ENCODE results near the gene VHLL. TPM values are rescaled to one million over a fixed set of nuclear protein-coding genes. Genes with fewer than 3 reads are reported as not detected.

VHLL gene
- total and polyA plus RNA-seq, 2 of the 13 experiments (the other 11 are each of a cell fraction or from before 2014, with no cell fraction given) = 0.24 TPM; not detected in 1

DNA sequence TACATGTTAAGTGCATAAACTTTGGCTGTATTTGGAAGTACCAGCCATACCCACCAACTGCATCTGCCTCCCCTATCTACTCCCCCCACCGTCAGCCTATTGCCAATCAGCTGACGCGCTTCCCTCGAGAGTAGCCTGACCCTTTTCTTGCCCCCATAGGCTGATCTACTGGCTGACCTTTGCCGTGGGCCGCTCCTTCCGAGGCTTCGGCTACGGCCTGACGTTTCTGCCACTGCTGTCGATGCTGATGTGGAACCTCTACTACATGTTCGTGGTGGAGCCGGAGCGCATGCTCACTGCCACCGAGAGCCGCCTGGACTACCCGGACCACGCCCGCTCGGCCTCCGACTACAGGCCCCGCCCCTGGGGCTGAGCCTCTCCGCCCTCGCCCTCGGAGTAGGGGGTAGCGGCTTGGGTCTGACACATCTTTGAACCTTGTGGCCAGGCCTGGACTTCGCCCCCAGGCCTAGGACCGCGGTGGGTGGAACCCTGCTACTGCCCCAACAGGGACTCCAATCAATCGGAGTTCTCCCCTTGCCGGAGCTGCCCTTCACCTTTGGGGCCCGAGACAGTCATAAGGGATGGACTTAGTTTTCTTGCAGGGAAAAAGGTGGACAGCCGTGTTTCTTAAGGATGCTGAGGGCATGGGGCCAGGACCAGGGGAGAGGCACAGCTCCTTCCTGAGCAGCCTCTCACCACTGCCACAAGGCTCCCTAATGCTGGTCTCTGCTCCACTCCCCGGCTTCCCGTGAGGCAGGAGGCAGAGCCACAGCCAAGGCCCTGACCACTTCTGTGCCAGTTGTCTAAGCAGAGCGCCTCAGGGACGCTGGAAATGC lies 7.7 kb downstream of the VHLL start (continued):
- 0 out of 2 replicates have a peak, but pooled peaks have one; percentile 40 for TF ChIP-seq ZMYM2 (CRISPR knock-in tag; IDR thresholded peaks at IDR 0.05)
- TF ChIP-seq, protein P1, sequence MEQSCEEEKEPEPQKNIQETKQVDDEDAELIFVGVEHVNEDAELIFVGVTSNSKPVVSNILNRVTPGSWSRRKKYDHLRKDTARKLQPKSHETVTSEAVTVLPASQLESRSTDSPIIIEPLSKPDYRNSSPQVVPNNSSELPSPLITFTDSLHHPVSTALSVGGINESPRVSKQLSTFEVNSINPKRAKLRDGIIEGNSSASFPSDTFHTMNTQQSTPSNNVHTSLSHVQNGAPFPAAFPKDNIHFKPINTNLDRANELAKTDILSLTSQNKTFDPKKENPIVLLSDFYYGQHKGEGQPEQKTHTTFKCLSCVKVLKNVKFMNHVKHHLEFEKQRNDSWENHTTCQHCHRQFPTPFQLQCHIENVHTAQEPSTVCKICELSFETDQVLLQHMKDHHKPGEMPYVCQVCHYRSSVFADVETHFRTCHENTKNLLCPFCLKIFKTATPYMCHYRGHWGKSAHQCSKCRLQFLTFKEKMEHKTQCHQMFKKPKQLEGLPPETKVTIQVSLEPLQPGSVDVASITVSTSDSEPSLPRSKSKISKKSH (CRISPR knock-in tag; IDR thresholded peaks at IDR 0.05; ENCODE audit: borderline replicate concordance) = peak; percentile 63; the same call in 1 of the 2 replicates
- TF ChIP-seq ZNF746 (CRISPR knock-in tag; IDR thresholded peaks at IDR 0.05) = 0 out of 2 replicates have a peak, but pooled peaks have one; percentile 59
- TF ChIP-seq ASH2L (IDR thresholded peaks at IDR 0.05; ENCODE audit: insufficient read length, low read depth, low read length) = peak; percentile 81
- TF ChIP-seq ZMYM3 (CRISPR knock-in tag; IDR thresholded peaks at IDR 0.05) = peak; percentile 59; the same call in 1 of the 2 replicates
- no peak for TF ChIP-seq HINFP (CRISPR knock-in tag; IDR thresholded peaks at IDR 0.05; ENCODE audit: low read depth)
- no peak for TF ChIP-seq HOXA7 (CRISPR knock-in tag; IDR thresholded peaks at IDR 0.05)
- 0 out of 2 replicates have a peak, but pooled peaks have one; percentile 65 for TF ChIP-seq ZBTB43 (CRISPR knock-in tag; conservative IDR thresholded peaks at IDR 0.05)
- peak; percentile 67 for TF ChIP-seq HDAC2 (CRISPR knock-in tag; IDR thresholded peaks at IDR 0.05)
- TF ChIP-seq HNF4G (IDR thresholded peaks at IDR 0.05; ENCODE audit: borderline replicate concordance, low read depth, low read length) = peak; percentile 95
- TF ChIP-seq HNF4G (CRISPR knock-in tag; IDR thresholded peaks at IDR 0.05; ENCODE audit: borderline replicate concordance, low read depth) = peak; percentile 95
- no peak for TF ChIP-seq ZNF275 (CRISPR knock-in tag; IDR thresholded peaks at IDR 0.05; ENCODE audit: borderline replicate concordance)
- TF ChIP-seq ZNF446 (CRISPR knock-in tag; IDR thresholded peaks at IDR 0.05) = no peak
- TF ChIP-seq HIVEP1 (CRISPR knock-in tag; IDR thresholded peaks at IDR 0.05) = peak; percentile 67; the same call in 1 of the 2 replicates
- TF ChIP-seq ZNF33B (CRISPR knock-in tag; IDR thresholded peaks at IDR 0.05) = no peak
- TF ChIP-seq ZNF776 (CRISPR knock-in tag; IDR thresholded peaks at IDR 0.05) = no peak
- TF ChIP-seq ZNF609 (CRISPR knock-in tag; IDR thresholded peaks at IDR 0.05; ENCODE audit: borderline replicate concordance) = peak; percentile 67; the same call in 1 of the 2 replicates
